Liver (tissue), 9 donors: ENCODE results near the gene FREM2. TPM values are rescaled to one million over a fixed set of nuclear protein-coding genes. Genes with fewer than 3 reads are reported as not detected.

ENCODE experiments used
- DNase-seq: peaks from one replicate; pipeline ENCODE4 v3.0.0-alpha.2; 2017; ENCODE audit warnings: low spot score
- H3K27ac ChIP-seq, 2 donors: one replicate each; pipeline ENCODE4 v1.7.0; 2013; ENCODE audit warnings: inconsistent platforms in 2 of 2, low read length in 2 of 2, control low read depth in 1 of 2, low read depth in 1 of 2, mild to moderate bottlenecking in 1 of 2
- H3K27me3 ChIP-seq, 4 donors: one replicate each; pipeline versions ENCODE4 v1.6.1 to v1.7.0; 2013; ENCODE audit warnings: low read length in 3 of 4, inconsistent platforms in 1 of 4, mild to moderate bottlenecking in 1 of 4, moderate library complexity in 1 of 4; ENCODE audit not compliant: control insufficient read depth in 4 of 4, insufficient read depth in 4 of 4
- H3K36me3 ChIP-seq, 4 donors: one replicate each; pipeline versions ENCODE4 v1.6.1 to v1.7.0; 2013; ENCODE audit warnings: low read length in 3 of 4, mild to moderate bottlenecking in 3 of 4, low read depth in 1 of 4, moderate library complexity in 1 of 4; ENCODE audit not compliant: control insufficient read depth in 4 of 4, insufficient read depth in 3 of 4
- H3K4me1 ChIP-seq, 4 donors: one replicate each; pipeline versions ENCODE4 v1.6.1 to v1.7.0; 2013; ENCODE audit warnings: low read length in 3 of 4, mild to moderate bottlenecking in 3 of 4, moderate library complexity in 1 of 4; ENCODE audit not compliant: control insufficient read depth in 4 of 4, insufficient read depth in 4 of 4
- H3K4me3 ChIP-seq, 3 donors: one replicate each; pipeline versions ENCODE4 v1.6.1 to v1.7.0; 2013; ENCODE audit warnings: low read length in 3 of 3, control low read depth in 1 of 3, low read depth in 1 of 3, mild to moderate bottlenecking in 1 of 3
- H3K9ac ChIP-seq, 2 donors: one replicate each; pipeline ENCODE4 v1.7.0; 2013; ENCODE audit warnings: low read length in 2 of 2, mild to moderate bottlenecking in 2 of 2, moderate library complexity in 2 of 2, control low read depth in 1 of 2, low read depth in 1 of 2
- H3K9me3 ChIP-seq, 4 donors: one replicate each; pipeline versions ENCODE4 v1.6.1 to v1.7.0; 2013; ENCODE audit warnings: low read length in 3 of 4; ENCODE audit not compliant: control insufficient read depth in 4 of 4
- EGR1 ChIP-seq, 2 donors: IDR thresholded peaks; 2 replicates each; pipeline ENCODE4 v1.6.1; 2016 to 2018; ENCODE audit warnings: antibody characterized with exemption in 2 of 2, low read depth in 2 of 2
- FOXA1 ChIP-seq: IDR thresholded peaks from 2 replicates; pipeline ENCODE4 v1.6.1; 2016; ENCODE audit warnings: antibody characterized with exemption
- FOXA2 ChIP-seq: IDR thresholded peaks from 2 replicates; pipeline ENCODE4 v1.6.1; 2016; ENCODE audit warnings: antibody characterized with exemption
- NR2F2 ChIP-seq: IDR thresholded peaks from 2 replicates; pipeline ENCODE4 v1.6.1; 2016; ENCODE audit warnings: antibody characterized with exemption
- RAD21 ChIP-seq, 2 donors: IDR thresholded peaks; 2 replicates each; pipeline ENCODE4 v1.6.1; 2016; ENCODE audit warnings: antibody characterized with exemption in 2 of 2, mild to moderate bottlenecking in 2 of 2
- RXRA ChIP-seq, 2 donors: IDR thresholded peaks; 2 replicates each; pipeline ENCODE4 v1.6.1; 2017 to 2018; ENCODE audit warnings: antibody characterized with exemption in 2 of 2, mild to moderate bottlenecking in 1 of 2
- SP1 ChIP-seq: IDR thresholded peaks from 2 replicates; pipeline ENCODE4 v1.6.1; 2018; ENCODE audit warnings: antibody characterized with exemption, mild to moderate bottlenecking
- YY1 ChIP-seq: IDR thresholded peaks from 2 replicates; pipeline ENCODE4 v1.6.1; 2016; ENCODE audit warnings: antibody characterized with exemption, mild to moderate bottlenecking
- whole genome bisulfite sequencing: extraction: QIAGEN DNeasy Blood & Tissue Kit; methylation state at CpG from one replicate; pipeline ENCODE4 v1.1.7; 2013; 5-methylcytosine and 5-hydroxymethylcytosine counted together
- polyA plus RNA-seq, 2 donors: library from polyadenylated mRNA; stranded (reverse) in 1 of 2; unstranded in 1 of 2; fragments of 200-250 nt in 1 of 2; fragments of >200 nt in 1 of 2; fragmentation: Nextera tagmentation in 1 of 2; extraction: Ambion mirVana in 1 of 2; gene quantifications; one replicate each; pipeline versions ENCODE4 v1.2.1 to v1.2.3, GENCODE V29; 2013 to 2015
- total RNA-seq, 2 donors: library from RNA; depleted of rRNA; stranded (reverse); fragments of >200 nt; gene quantifications; one replicate each; pipeline ENCODE4 v1.2.3, GENCODE V29; 2014
- TF ChIP-seq, protein P1 (sequence below): IDR thresholded peaks from 2 replicates; pipeline ENCODE4 v1.6.1; 2016; ENCODE audit warnings: antibody characterized with exemption, mild to moderate bottlenecking
- donor health status: healthy.
- donor health status: healthy.
- donor health status: healthy.
- donor health status: healthy.
- donor health status: healthy.

Gene FREM2, protein sequence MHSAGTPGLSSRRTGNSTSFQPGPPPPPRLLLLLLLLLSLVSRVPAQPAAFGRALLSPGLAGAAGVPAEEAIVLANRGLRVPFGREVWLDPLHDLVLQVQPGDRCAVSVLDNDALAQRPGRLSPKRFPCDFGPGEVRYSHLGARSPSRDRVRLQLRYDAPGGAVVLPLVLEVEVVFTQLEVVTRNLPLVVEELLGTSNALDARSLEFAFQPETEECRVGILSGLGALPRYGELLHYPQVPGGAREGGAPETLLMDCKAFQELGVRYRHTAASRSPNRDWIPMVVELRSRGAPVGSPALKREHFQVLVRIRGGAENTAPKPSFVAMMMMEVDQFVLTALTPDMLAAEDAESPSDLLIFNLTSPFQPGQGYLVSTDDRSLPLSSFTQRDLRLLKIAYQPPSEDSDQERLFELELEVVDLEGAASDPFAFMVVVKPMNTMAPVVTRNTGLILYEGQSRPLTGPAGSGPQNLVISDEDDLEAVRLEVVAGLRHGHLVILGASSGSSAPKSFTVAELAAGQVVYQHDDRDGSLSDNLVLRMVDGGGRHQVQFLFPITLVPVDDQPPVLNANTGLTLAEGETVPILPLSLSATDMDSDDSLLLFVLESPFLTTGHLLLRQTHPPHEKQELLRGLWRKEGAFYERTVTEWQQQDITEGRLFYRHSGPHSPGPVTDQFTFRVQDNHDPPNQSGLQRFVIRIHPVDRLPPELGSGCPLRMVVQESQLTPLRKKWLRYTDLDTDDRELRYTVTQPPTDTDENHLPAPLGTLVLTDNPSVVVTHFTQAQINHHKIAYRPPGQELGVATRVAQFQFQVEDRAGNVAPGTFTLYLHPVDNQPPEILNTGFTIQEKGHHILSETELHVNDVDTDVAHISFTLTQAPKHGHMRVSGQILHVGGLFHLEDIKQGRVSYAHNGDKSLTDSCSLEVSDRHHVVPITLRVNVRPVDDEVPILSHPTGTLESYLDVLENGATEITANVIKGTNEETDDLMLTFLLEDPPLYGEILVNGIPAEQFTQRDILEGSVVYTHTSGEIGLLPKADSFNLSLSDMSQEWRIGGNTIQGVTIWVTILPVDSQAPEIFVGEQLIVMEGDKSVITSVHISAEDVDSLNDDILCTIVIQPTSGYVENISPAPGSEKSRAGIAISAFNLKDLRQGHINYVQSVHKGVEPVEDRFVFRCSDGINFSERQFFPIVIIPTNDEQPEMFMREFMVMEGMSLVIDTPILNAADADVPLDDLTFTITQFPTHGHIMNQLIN (N-terminal part only)
- 1 to 10 TPM in 1 of 2 donors, under 1 TPM in 1; 0.42 to 1.7 TPM for total RNA-seq
- under 1 TPM; 0.17 to 0.32 TPM for polyA plus RNA-seq

- WGBS: under 1% methylated on average over 40 of the region's 40 CpGs
- Histone ChIP-seq H3K27ac (no peak within 1 kb of the TSS), H3K4me1 (peaks cover 3 to 29% (median 25%) of the 10 kb centered on the region in 4 donors), H3K9me3 (no peaks in the 10 kb centered on the region), H3K9ac (no peak within 1 kb of the TSS), H3K27me3 (peaks cover 0 to 4% (median 1%) of the 10 kb centered on the region in 4 donors), H3K36me3 (no peaks in the 10 kb centered on the region), H3K4me3 (peak within 1 kb of the TSS; percentile 20 to 61 (median 55))
- TF ChIP-seq EGR1 (IDR thresholded peaks at IDR 0.05; ENCODE audit: low read depth in 2 of 2) (no peak), YY1 (no peak)
- DNase-seq: no peak
Measured at GRCh38 chr13:38686577-38687245, at the start of gene FREM2. Gene FREM2 (plus strand): TSS chr13:38687077. CDS start chr13:38687345, 268 bp downstream.

DNA sequence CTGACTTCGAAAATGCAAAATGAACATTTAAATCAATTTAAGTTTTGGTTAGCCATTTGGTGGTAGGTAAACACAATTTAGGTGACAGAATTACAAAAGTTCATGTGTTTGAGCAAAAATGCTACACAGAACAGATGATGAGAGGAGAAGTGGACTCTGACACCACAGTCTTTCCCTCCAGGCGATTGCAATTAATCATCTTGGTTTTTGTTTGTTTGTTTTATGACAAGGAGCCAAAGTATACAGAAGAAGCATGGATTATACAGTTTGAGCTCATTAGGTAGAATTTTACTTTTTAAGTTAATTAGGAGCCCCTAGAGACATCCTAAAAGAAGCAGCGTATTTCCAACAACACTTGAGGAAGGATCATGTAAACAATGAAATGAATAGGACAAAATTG is 49.3 kb upstream of the FREM2 start:
- no peaks in the 10 kb centered on the region for H3K36me3 ChIP-seq
- no peak for DNase-seq
- H3K9me3 ChIP-seq: no peaks in the 10 kb centered on the region
- H3K27ac ChIP-seq: no peak overlapping the region
- TF ChIP-seq FOXA1 (no peak), NR2F2 (no peak), EGR1 (IDR thresholded peaks at IDR 0.05; ENCODE audit: low read depth in 2 of 2) (no peak), SP1 (no peak), RAD21 (IDR thresholded peaks at IDR 0.05) (no peak), FOXA2 (no peak), RXRA (IDR thresholded peaks at IDR 0.05) (no peak)
- no peaks in the 10 kb centered on the region for H3K4me1 ChIP-seq
- 60% methylated on average over 3 of the region's 3 CpGs for WGBS
- no peak overlapping the region for H3K9ac ChIP-seq
- peaks cover 0 to 7% (median 1%) of the 10 kb centered on the region in 4 donors for H3K27me3 ChIP-seq
- no peak overlapping the region for H3K4me3 ChIP-seq

GRCh38 chr13:38641164-38641948 is 45.5 kb upstream of the FREM2 start:
- no peak for DNase-seq
- H3K27me3 ChIP-seq: peaks cover 0 to 2% (median 0%) of the 10 kb centered on the region in 4 donors
- no peak overlapping the region for H3K4me3 ChIP-seq
- H3K4me1 ChIP-seq: no peaks in the 10 kb centered on the region
- no peaks in the 10 kb centered on the region for H3K36me3 ChIP-seq
- peak in 1 of 2 donors; percentile 25 for TF ChIP-seq RAD21 (IDR thresholded peaks at IDR 0.05)
- TF ChIP-seq, protein P1, sequence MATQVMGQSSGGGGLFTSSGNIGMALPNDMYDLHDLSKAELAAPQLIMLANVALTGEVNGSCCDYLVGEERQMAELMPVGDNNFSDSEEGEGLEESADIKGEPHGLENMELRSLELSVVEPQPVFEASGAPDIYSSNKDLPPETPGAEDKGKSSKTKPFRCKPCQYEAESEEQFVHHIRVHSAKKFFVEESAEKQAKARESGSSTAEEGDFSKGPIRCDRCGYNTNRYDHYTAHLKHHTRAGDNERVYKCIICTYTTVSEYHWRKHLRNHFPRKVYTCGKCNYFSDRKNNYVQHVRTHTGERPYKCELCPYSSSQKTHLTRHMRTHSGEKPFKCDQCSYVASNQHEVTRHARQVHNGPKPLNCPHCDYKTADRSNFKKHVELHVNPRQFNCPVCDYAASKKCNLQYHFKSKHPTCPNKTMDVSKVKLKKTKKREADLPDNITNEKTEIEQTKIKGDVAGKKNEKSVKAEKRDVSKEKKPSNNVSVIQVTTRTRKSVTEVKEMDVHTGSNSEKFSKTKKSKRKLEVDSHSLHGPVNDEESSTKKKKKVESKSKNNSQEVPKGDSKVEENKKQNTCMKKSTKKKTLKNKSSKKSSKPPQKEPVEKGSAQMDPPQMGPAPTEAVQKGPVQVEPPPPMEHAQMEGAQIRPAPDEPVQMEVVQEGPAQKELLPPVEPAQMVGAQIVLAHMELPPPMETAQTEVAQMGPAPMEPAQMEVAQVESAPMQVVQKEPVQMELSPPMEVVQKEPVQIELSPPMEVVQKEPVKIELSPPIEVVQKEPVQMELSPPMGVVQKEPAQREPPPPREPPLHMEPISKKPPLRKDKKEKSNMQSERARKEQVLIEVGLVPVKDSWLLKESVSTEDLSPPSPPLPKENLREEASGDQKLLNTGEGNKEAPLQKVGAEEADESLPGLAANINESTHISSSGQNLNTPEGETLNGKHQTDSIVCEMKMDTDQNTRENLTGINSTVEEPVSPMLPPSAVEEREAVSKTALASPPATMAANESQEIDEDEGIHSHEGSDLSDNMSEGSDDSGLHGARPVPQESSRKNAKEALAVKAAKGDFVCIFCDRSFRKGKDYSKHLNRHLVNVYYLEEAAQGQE: no peak
- no peak overlapping the region for H3K27ac ChIP-seq
- H3K9ac ChIP-seq: no peak overlapping the region
- H3K9me3 ChIP-seq: no peaks in the 10 kb centered on the region
- 84% methylated on average over 5 of the region's 5 CpGs for WGBS
